Spleen (tissue), 7 donors: ENCODE data around the gene NAA40.

Experiments used
- CTCF ChIP-seq, 11 experiments: fragments of 200-600 bp in 7 of 11; fragments of 450-650 bp in 4 of 11; sonication (generic) in 4 of 11; IDR thresholded peaks in 8 of 11; conservative IDR thresholded peaks in 3 of 11; 1 replicate in 7 of 11; 2 replicates in 4 of 11; pipeline versions ENCODE4 v1.4.0 to v1.8.0; 2016 to 2021; ENCODE audit warnings: antibody characterized with exemption in 11 of 11, inconsistent platforms in 4 of 11, mild to moderate bottlenecking in 1 of 11
- POLR2A ChIP-seq, 3 donors: fragments of 450-650 bp; IDR thresholded peaks; one replicate each; pipeline ENCODE4 v1.5.1; 2017; ENCODE audit warnings: antibody characterized with exemption in 3 of 3, mild to moderate bottlenecking in 1 of 3
- POLR2AphosphoS5 ChIP-seq, 3 donors: sonication (generic); formaldehyde crosslinking; IDR thresholded peaks; one replicate each; pipeline ENCODE4 v1.5.1; 2017; ENCODE audit warnings: antibody characterized with exemption in 3 of 3
- donor health status: DM: no; HTN: no; CAD: no; lungs with moderate emphysema.
- donor health status: DM: no; HTN: no; CAD: no.
- donor health status: DM: no; HTN: no; CAD: no.

DNA sequence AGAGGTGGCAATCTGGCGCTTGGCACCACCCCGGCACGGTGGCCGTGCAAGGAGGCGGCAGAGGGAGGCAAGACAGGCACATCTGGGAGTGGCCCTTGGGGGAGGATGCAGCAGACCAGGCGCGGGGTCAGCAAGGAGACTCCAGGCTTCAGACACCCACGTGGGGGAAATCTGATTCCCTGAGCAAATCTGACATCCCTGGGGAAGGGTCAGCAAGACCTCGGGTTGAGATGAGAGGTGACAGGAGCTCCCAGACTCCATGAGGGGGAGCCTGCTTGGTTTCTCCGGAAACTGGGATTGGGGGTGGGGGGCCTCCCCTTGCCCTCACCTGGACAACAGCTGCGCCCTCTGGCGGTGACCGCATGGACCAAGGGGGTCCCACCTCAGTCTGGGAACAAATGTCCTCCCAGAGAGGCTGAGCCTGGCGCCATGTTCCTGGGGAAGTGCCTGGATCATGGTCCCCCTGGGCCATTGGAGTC lies 17.8 kb upstream of the NAA40 start:
- TF ChIP-seq POLR2AphosphoS5 (IDR thresholded peaks at IDR 0.05) (no peak), CTCF (IDR thresholded peaks at IDR 0.05 in 8 of 11, conservative IDR thresholded peaks at IDR 0.05 in 3 of 11) (peak; percentile 24 to 74 (median 48)), POLR2A (IDR thresholded peaks at IDR 0.05) (no peak)
